PC-9 (cell line): ENCODE results near the gene SYTL2. TPM values are rescaled to one million over a fixed set of nuclear protein-coding genes. Genes with fewer than 3 reads are reported as not detected.

Experiments used
- BruUV-seq: library from RNA; stranded (reverse); fragments of 400-500 nt; replicated peaks from 2 replicates; lab custom pipeline; 2021; lab: Mats Ljungman, UMichigan
- CTCF ChIA-PET: fragments of 300-600 bp; sonication (Branson Sonifier 250); formaldehyde crosslinking; loops from one replicate; lab custom pipeline; 2022; ENCODE audit warnings: antibody characterized with exemption; lab: Charles Lee
- POLR2A ChIA-PET: fragments of 300-600 bp; sonication (Branson Sonifier 250); formaldehyde crosslinking; loops from one replicate; lab custom pipeline; 2022; ENCODE audit warnings: antibody characterized with exemption; ENCODE audit not compliant: unreplicated experiment; lab: Charles Lee
- DNase-seq, 2 experiments: peaks; one replicate each; pipeline versions ENCODE4 v3.0.0 to v3.0.0-alpha.2; 2015 to 2022; ENCODE audit warnings: mixed read lengths in 1 of 2
- H2AFZ ChIP-seq: fragments of 200-600 bp; sonication (generic); 2 replicates; pipeline ENCODE4 v1.8.1; 2017; ENCODE audit warnings: antibody characterized with exemption
- H3F3A ChIP-seq: fragments of 200-600 bp; sonication (generic); 2 replicates; pipeline ENCODE4 v1.8.1; 2017; ENCODE audit warnings: antibody characterized with exemption, mild to moderate bottlenecking, low read depth; ENCODE audit not compliant: insufficient read depth
- H3K27ac ChIP-seq: fragments of 200-600 bp; sonication (generic); 2 replicates; pipeline ENCODE4 v1.6.1; 2016; ENCODE audit warnings: mixed run types
- H3K27me3 ChIP-seq: fragments of 200-600 bp; sonication (generic); 2 replicates; pipeline ENCODE4 v1.6.1; 2016; ENCODE audit warnings: low read depth, mixed run types; ENCODE audit not compliant: insufficient read depth
- H3K36me3 ChIP-seq: fragments of 200-600 bp; sonication (generic); 2 replicates; pipeline ENCODE4 v1.6.1; 2016; ENCODE audit warnings: low read depth, mixed run types
- H3K4me1 ChIP-seq: fragments of 200-600 bp; sonication (generic); replicated peaks from 2 replicates; pipeline ENCODE4 v1.6.1; 2016; ENCODE audit warnings: mixed run types; ENCODE audit not compliant: insufficient read depth
- H3K4me2 ChIP-seq: fragments of 200-600 bp; sonication (generic); 2 replicates; pipeline ENCODE4 v1.6.1; 2017; ENCODE audit warnings: mixed run types
- H3K4me3 ChIP-seq: fragments of 200-600 bp; sonication (generic); 2 replicates; pipeline ENCODE4 v1.6.1; 2016; ENCODE audit warnings: mixed run types
- H3K79me2 ChIP-seq: fragments of 200-600 bp; sonication (generic); 2 replicates; pipeline ENCODE4 v1.6.1; 2017; ENCODE audit warnings: low read depth, mixed run types
- H3K9me2 ChIP-seq: fragments of 200-600 bp; sonication (generic); 2 replicates; pipeline ENCODE4 v1.8.1; 2017; ENCODE audit warnings: mild to moderate bottlenecking; ENCODE audit not compliant: insufficient read depth
- H3K9me3 ChIP-seq: fragments of 200-600 bp; sonication (generic); 2 replicates; pipeline ENCODE4 v1.8.1; 2016; ENCODE audit warnings: low read depth; ENCODE audit not compliant: insufficient read depth
- H4K20me1 ChIP-seq: fragments of 200-600 bp; sonication (generic); 2 replicates; pipeline ENCODE4 v1.8.1; 2017; ENCODE audit not compliant: insufficient read depth
- EZH2 ChIP-seq: fragments of 200-600 bp; sonication (generic); IDR thresholded peaks from 2 replicates; pipeline ENCODE4 v1.8.0; 2017; ENCODE audit warnings: antibody characterized with exemption, low read depth
- intact Hi-C: fragments of 100-400 bp; cut with micrococcal nuclease; formaldehyde crosslinking; loops from one replicate; pipeline ENCODE4 v1.10.0; 2022; ENCODE audit not compliant: unreplicated experiment
- total RNA-seq: library from RNA; stranded (reverse); gene quantifications from 2 replicates; pipeline ENCODE4 v1.2.3, GENCODE V29; 2021
- TF ChIP-seq, protein P1 (sequence below): fragments of 200-600 bp; sonication (generic); conservative IDR thresholded peaks from 2 replicates; pipeline ENCODE4 v1.6.1; 2017; ENCODE audit warnings: mixed run types, antibody characterized with exemption, mild to moderate bottlenecking, moderate library complexity

Gene SYTL2
- total RNA-seq, 1 experiment from 2014 or later: 13.3 TPM

DNA sequence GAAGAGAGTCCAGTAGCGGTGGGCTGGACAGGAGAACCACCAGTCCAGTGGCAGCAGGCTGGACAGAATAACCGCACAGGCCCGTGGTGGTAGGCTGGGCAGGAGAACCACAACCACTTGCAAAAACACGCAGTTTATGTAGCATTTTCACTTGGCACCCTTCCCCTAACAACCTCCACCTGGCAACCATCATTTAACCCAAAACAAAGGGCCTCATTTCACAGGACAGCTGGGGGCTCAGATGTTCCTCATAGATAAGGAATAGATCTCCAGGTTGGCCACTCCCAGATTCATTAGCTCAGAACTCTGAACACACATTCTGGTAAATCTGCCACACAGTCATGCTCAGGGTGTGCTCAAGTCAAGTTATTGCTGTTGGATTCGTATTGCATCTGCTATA is 41.2 kb downstream of the SYTL2 start:
- Histone ChIP-seq H3K9me3 (0 out of 2 replicates have a peak, but pooled peaks cover 7% of the 10 kb centered on the region), H3K79me2 (no peaks in the 10 kb centered on the region), H3K36me3 (no peaks in the 10 kb centered on the region), H4K20me1 (no peaks in the 10 kb centered on the region), H3K4me2 (no peak overlapping the region), H2AFZ (no peak overlapping the region), H3K4me1 (no peaks in the 10 kb centered on the region), H3K27ac (no peak overlapping the region), H3K27me3 (no peaks in the 10 kb centered on the region), H3K9me2 (no peaks in the 10 kb centered on the region), H3K4me3 (no peak overlapping the region), H3F3A (no peaks in the 10 kb centered on the region)
- ChIA-PET POLR2A (no interaction called here), CTCF (no interaction called here)
- intact Hi-C loops: no loop called here
- DNase-seq: no peak
- TF ChIP-seq EZH2: no peak
- TF ChIP-seq, protein P1, sequence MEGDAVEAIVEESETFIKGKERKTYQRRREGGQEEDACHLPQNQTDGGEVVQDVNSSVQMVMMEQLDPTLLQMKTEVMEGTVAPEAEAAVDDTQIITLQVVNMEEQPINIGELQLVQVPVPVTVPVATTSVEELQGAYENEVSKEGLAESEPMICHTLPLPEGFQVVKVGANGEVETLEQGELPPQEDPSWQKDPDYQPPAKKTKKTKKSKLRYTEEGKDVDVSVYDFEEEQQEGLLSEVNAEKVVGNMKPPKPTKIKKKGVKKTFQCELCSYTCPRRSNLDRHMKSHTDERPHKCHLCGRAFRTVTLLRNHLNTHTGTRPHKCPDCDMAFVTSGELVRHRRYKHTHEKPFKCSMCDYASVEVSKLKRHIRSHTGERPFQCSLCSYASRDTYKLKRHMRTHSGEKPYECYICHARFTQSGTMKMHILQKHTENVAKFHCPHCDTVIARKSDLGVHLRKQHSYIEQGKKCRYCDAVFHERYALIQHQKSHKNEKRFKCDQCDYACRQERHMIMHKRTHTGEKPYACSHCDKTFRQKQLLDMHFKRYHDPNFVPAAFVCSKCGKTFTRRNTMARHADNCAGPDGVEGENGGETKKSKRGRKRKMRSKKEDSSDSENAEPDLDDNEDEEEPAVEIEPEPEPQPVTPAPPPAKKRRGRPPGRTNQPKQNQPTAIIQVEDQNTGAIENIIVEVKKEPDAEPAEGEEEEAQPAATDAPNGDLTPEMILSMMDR: no peak
- BruUV-seq: no TSS peak

DNA sequence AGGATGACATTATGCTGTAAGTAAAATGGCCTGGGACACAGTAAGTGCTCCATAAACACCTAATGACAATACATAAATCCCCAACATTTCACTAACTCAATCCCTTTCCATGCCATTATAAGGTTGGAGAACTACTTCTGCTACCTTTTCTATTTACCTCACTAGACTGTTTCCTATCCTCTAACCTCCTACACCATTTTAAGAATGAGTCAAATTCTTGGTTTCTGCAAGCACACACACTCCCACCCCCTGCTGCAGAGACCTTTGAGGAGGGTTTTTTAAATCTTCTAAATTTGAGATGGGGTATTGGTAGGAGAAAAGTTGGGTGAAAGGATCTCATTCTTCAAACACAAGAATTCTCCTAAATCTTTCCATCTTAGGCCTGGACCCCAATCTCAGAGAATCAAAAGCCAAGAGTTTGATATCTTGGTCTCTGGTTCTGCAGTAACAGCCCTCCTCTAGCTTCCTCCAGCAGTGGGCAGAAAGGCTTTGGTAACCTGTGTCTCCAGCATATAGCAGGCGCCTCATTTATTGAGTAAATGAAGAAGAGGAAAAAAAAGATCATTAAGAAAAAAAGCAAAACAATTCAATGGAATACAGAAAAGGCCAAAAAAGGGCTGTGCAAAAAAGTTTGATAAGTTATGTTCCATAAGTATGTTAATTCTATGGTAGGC is 42.3 kb downstream of the SYTL2 start:
- no peak for DNase-seq
- Histone ChIP-seq H3K9me3 (peaks cover 7% of the 10 kb centered on the region; the same call in 1 of the 2 replicates), H3K27ac (no peak overlapping the region), H3K4me3 (no peak overlapping the region), H3K79me2 (no peaks in the 10 kb centered on the region), H4K20me1 (no peaks in the 10 kb centered on the region), H3K4me1 (no peaks in the 10 kb centered on the region), H3K4me2 (no peak overlapping the region), H3F3A (no peaks in the 10 kb centered on the region), H3K36me3 (no peaks in the 10 kb centered on the region), H3K27me3 (no peaks in the 10 kb centered on the region), H2AFZ (no peak overlapping the region), H3K9me2 (no peaks in the 10 kb centered on the region)
- intact Hi-C loops: no loop called here
- ChIA-PET CTCF (no interaction called here), POLR2A (no interaction called here)
- no TSS peak for BruUV-seq
- no peak for TF ChIP-seq EZH2
- TF ChIP-seq, protein P1: no peak

DNA sequence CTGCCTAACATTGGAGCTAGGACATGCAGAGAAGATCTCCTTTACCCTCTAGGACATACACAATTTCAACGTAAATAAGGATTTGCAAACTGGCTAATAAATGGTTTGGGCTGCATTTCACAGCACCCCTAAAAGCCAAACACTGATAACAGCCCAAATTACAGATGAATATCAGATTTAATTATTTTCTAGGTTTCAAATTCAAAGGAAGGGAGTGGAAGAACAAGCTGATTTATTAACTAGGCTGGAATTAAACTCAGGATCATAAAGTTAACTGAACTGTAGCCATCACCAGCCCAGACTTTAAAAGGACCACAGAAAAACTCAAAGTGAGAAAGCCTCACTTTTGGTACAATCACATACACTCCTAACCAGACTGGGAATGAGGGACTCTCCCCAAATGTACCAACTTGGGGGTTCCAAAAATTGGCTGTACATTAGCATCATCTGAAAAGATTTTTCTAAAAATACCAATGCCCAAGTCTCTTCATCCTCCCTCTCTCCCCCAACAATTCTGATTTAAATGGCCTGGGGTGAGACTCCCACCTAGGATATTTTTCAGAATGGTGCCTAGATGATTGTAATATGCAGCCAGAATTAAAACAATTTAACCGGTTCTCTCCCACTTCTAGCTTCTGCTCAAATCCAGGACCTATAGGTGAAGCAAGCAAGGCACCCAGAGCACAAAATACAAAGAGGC is 43.5 kb downstream of the SYTL2 start:
- H4K20me1 ChIP-seq: no peaks in the 10 kb centered on the region
- no peaks in the 10 kb centered on the region for H3F3A ChIP-seq
- H3K4me1 ChIP-seq: peaks cover 5% of the 10 kb centered on the region; the same call in 1 of the 2 replicates
- H2AFZ ChIP-seq: no peak overlapping the region
- intact Hi-C loops: no loop called here
- no peaks in the 10 kb centered on the region for H3K36me3 ChIP-seq
- no TSS peak for BruUV-seq
- H3K27me3 ChIP-seq: no peaks in the 10 kb centered on the region
- ChIA-PET CTCF (no interaction called here), POLR2A (no interaction called here)
- TF ChIP-seq, protein P1: no peak
- TF ChIP-seq EZH2: no peak
- no peaks in the 10 kb centered on the region for H3K9me2 ChIP-seq
- no peak overlapping the region for H3K4me3 ChIP-seq
- no peaks in the 10 kb centered on the region for H3K79me2 ChIP-seq
- no peak overlapping the region for H3K27ac ChIP-seq
- no peak overlapping the region for H3K4me2 ChIP-seq
- H3K9me3 ChIP-seq: peaks cover 7% of the 10 kb centered on the region; the same call in 1 of the 2 replicates
- no peak for DNase-seq
